LNCAP (cell line): Measurements from ENCODE around the gene ATP8A1.

Experiments
- CTCF ChIP-seq: fragments of 450-650 bp; IDR thresholded peaks from 2 replicates; pipeline ENCODE4 v1.5.1; 2017; ENCODE audit warnings: mild to moderate bottlenecking

The ATP8A1 gene

GRCh38 chr4:42533042-42533441 lies 123.9 kb downstream of the ATP8A1 start:
- TF ChIP-seq CTCF, result no peak

- TF ChIP-seq CTCF, result no peak
These were observed 125.4 kb downstream of the ATP8A1 start for GRCh38 chr4:42531341-42532030.

- TF ChIP-seq CTCF, result no peak
These were observed 133.7 kb downstream of the ATP8A1 start for GRCh38 chr4:42523066-42523718.

GRCh38 chr4:42519803-42520417 lies 137.0 kb downstream of the ATP8A1 start:
- peak; percentile 62 for TF ChIP-seq CTCF

GRCh38 chr4:42515156-42515884 lies 141.6 kb downstream of the ATP8A1 start:
- no peak for TF ChIP-seq CTCF

- no peak for TF ChIP-seq CTCF
These were observed 143.0 kb downstream of the ATP8A1 start for GRCh38 chr4:42513748-42514492.

GRCh38 chr4:42512226-42512625 lies 144.7 kb downstream of the ATP8A1 start:
- no peak for TF ChIP-seq CTCF
